Naive B cell (primary cell): ENCODE results near the gene PEAK3. TPM values are rescaled to one million over a fixed set of nuclear protein-coding genes. Genes with fewer than 3 reads are reported as not detected.

Experiments used
- ATAC-seq, 2 donors: fragments of 150-1000 bp; cut with Tn5 transposase; 2 replicates each; pipeline ENCODE4 v1.10.0; 2021; ENCODE audit warnings: low read depth in 2 of 2, mild to moderate bottlenecking in 2 of 2, moderate library complexity in 2 of 2
- DNase-seq: peaks from one replicate; pipeline ENCODE4 v3.0.0; 2022
- H3K27ac Mint-ChIP-seq, 6 donors: one replicate each; pipeline ENCODE4 v1.8.0; 2020 to 2022; ENCODE audit warnings: mild to moderate bottlenecking in 6 of 6, mixed read lengths in 6 of 6, moderate library complexity in 5 of 6, inconsistent platforms in 2 of 6
- H3K27me3 Mint-ChIP-seq, 3 donors: one replicate each; pipeline ENCODE4 v1.8.0; 2021 to 2022; ENCODE audit warnings: mixed read lengths in 3 of 3, mild to moderate bottlenecking in 1 of 3
- H3K36me3 Mint-ChIP-seq, 2 donors: one replicate each; pipeline ENCODE4 v1.8.0; 2020 to 2022; ENCODE audit warnings: mixed read lengths in 2 of 2, inconsistent platforms in 1 of 2, mild to moderate bottlenecking in 1 of 2
- H3K4me1 Mint-ChIP-seq, 3 donors: one replicate each; pipeline ENCODE4 v1.8.0; 2020 to 2022; ENCODE audit warnings: mixed read lengths in 3 of 3, inconsistent platforms in 1 of 3, mild to moderate bottlenecking in 1 of 3, moderate library complexity in 1 of 3
- H3K4me3 Mint-ChIP-seq, 8 donors: one replicate each; pipeline ENCODE4 v1.8.0; 2020 to 2022; ENCODE audit warnings: mild to moderate bottlenecking in 8 of 8, mixed read lengths in 8 of 8, moderate library complexity in 8 of 8, inconsistent platforms in 2 of 8
- H3K9me3 Mint-ChIP-seq, 7 donors: one replicate each; pipeline ENCODE4 v1.8.0; 2020 to 2022; ENCODE audit warnings: mixed read lengths in 7 of 7, mild to moderate bottlenecking in 5 of 7, inconsistent platforms in 2 of 7, moderate library complexity in 1 of 7
- polyA plus RNA-seq, 6 donors: library from polyadenylated mRNA; unstranded; fragments of 300-500 nt; fragmentation: Illumina TruSeq; gene quantifications; one replicate each; pipeline ENCODE4 v1.2.3, GENCODE V29; 2021; ENCODE audit warnings: low read depth in 6 of 6

PEAK3 gene
- polyA plus RNA-seq, 6 donors from 2014 or later: 0.30 to 1.0 (median 0.49) TPM; not detected in 1

DNA sequence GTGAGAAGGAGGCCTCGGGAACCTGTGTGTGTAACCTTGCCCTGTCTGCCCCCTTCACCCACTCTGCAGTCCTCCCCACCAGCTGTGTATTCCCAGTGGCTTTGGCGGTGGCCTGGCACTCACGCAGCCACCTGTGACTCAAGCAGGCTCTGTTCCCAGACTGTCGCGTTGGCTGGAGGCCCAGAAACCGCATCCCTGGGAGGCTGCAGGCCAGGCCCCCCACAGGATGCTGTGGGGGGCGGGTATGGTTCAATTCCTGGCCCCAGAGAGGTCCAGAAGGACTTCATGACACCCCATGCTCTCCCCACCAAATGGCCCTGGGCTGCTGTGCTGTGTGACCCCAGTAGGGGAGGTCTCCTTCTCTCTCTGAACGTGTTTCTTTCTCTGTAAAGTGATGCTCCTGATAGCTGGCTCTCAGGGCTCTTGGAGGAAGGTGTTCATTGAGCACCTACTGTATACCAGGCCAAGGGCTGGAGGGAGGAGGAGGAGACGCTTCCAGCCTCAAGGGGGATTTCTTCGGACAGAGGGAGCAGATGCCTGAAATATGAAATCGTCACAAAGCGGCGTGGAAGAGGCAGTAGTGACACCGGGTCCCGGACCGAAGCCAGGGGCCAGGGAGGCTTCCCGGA is 27.9 kb upstream of the PEAK3 start:
- H3K9me3 Mint-ChIP-seq: peaks cover 0 to 4% (median 2%) of the 10 kb centered on the region in 7 donors
- H3K36me3 Mint-ChIP-seq: peaks cover 0 to 2% of the 10 kb centered on the region in 2 donors

DNA sequence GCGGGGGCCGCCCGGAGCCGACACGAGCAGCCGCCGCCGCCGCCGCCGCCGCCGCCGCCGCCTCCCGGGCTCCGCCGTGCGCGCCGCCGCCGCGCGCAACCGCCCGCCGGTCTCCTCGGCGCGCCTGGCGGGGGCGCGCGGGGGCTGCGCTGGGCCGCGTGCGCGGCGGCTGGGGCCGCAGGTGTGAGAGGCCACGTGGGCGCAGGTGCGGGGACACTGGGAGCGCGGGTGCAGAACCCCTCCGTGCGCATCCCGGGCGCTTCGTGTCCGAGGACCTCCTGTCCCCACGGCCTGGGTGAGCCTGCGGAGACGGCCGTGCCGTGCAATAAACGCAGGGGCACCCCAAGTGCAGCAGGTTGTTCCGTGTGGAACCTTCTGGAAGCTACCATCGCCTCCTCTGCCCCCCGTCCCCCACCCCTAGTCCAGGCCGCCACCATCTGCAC is 26.2 kb upstream of the PEAK3 start, which contains the start of gene LINGO3:
Gene LINGO3, minus strand, starts transcription at position 41 of the 443 bp plus-strand sequence. CDS start 16,378 bp downstream, outside the sequence.
- Mint-ChIP-seq H3K36me3 (no peaks in the 10 kb centered on the region), H3K27me3 (peaks cover 8 to 37% (median 17%) of the 10 kb centered on the region in 3 donors), H3K4me3 (peak within 1 kb of the TSS; percentile 78 to 91 (median 82)), H3K9me3 (peaks cover 0 to 2% (median 0%) of the 10 kb centered on the region in 7 donors), H3K4me1 (peaks cover 29 to 51% (median 47%) of the 10 kb centered on the region in 3 donors), H3K27ac (peak within 1 kb of the TSS in 5 of 6 donors; percentile 57 to 92 (median 82))
- ATAC-seq: peak; percentile 41 to 55
- no peak for DNase-seq

More for the DNA sequence above, 27.9 kb upstream of the PEAK3 start:
- Mint-ChIP-seq H3K4me1 (peaks cover 20 to 42% (median 32%) of the 10 kb centered on the region in 3 donors), H3K27me3 (peaks cover 8 to 38% (median 17%) of the 10 kb centered on the region in 3 donors), H3K4me3 (peak overlapping the region in 4 of 8 donors; percentile 9 to 83 (median 62)), H3K27ac (peak overlapping the region in 2 of 6 donors; percentile 74 to 76)
- DNase-seq (no peak), ATAC-seq (no peak)

DNA sequence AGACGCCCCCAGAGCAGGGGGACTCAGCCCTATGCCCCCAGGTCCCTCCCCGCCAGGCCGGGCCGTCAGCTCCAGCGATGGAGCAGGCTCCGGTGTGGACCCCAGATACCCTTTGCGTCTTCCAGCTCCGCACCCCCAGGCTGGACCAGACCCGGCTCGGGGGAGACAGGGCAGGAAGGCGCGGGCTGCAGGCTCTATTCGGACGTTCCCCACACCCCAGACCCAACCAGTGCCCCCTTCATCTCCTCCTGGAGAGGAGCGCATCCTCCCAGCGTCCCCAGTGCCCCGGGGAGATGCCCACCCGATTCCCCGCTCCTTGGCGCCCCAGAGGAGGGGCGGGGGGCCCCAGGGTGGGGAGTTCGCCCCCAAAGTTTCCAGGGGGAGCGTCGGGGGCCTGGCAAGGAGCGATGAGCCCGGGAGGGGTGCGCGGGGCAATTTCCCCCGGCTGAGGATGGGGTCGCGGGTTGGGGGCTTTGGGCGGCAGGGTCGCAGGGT is 25.6 kb upstream of the PEAK3 start:
- H3K4me3 Mint-ChIP-seq: peak overlapping the region in 7 of 8 donors; percentile 32 to 83 (median 47)
- ATAC-seq (no peak), DNase-seq (no peak)
- peaks cover 0 to 2% (median 0%) of the 10 kb centered on the region in 7 donors for H3K9me3 Mint-ChIP-seq
- H3K4me1 Mint-ChIP-seq: peaks cover 31 to 52% (median 49%) of the 10 kb centered on the region in 3 donors
- H3K36me3 Mint-ChIP-seq: no peaks in the 10 kb centered on the region
- H3K27ac Mint-ChIP-seq: peak overlapping the region in 1 of 6 donors; percentile 76
- H3K27me3 Mint-ChIP-seq: peaks cover 8 to 33% (median 17%) of the 10 kb centered on the region in 3 donors

DNA sequence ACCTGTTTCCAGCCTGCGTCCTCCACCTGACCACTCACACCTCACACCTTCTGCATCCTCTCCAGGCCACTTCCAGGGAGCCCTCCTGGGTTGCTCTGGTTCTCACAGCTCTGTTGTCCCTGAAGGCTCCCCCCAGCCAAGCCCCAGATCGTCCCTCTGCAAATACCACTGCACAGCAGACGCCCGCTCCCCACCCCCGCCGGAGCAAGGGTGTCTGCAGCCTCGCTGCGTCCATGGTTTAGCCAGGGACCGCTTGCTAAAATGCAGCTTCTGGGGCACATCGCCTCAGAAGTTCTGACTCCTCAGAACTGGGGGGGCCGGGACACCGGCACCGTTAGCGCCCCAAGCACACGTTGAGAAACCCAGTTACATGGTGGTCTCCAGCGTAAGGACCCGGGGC is 25.0 kb upstream of the PEAK3 start:
- Mint-ChIP-seq H3K4me1 (peaks cover 31 to 53% (median 50%) of the 10 kb centered on the region in 3 donors), H3K4me3 (peak overlapping the region; percentile 35 to 83 (median 53)), H3K27me3 (peaks cover 8 to 33% (median 17%) of the 10 kb centered on the region in 3 donors), H3K27ac (peak overlapping the region in 4 of 6 donors; percentile 63 to 88 (median 82)), H3K36me3 (no peaks in the 10 kb centered on the region), H3K9me3 (peaks cover 0 to 2% (median 0%) of the 10 kb centered on the region in 7 donors)
- ATAC-seq: no peak
- no peak for DNase-seq

DNA sequence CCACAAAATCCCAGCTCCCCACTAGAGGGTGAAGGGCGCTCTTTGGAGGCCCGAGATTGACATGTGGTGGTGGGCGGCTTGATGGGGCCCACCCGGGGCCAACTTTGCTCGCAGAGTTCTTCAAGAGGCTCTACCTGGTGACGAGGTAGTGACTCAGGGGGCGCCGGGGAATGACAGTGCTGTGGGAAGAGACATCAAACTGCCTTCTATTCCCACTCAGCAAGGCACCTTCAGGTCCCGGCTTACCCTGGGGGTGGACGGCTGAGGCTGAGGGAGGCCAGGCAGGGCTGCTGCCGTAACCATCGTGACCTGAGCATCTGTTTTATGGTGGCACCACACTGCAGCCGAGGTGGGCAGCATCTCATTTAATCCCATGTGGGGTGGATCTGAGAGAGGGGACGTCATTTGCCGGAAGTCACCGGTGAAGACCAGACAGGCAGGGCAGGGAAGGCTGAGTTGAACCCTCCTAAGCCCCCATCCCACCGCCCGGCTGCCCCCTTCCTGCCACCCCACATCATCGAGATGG is 24.4 kb upstream of the PEAK3 start:
- H3K4me1 Mint-ChIP-seq: peaks cover 33 to 56% (median 54%) of the 10 kb centered on the region in 3 donors
- peak overlapping the region in 5 of 6 donors; percentile 39 to 96 (median 83) for H3K27ac Mint-ChIP-seq
- DNase-seq (no peak), ATAC-seq (no peak)
- peaks cover 8 to 33% (median 17%) of the 10 kb centered on the region in 3 donors for H3K27me3 Mint-ChIP-seq
- H3K4me3 Mint-ChIP-seq: peak overlapping the region in 7 of 8 donors; percentile 35 to 83 (median 65)
- H3K9me3 Mint-ChIP-seq: peaks cover 0 to 2% (median 0%) of the 10 kb centered on the region in 7 donors
- H3K36me3 Mint-ChIP-seq: no peaks in the 10 kb centered on the region

DNA sequence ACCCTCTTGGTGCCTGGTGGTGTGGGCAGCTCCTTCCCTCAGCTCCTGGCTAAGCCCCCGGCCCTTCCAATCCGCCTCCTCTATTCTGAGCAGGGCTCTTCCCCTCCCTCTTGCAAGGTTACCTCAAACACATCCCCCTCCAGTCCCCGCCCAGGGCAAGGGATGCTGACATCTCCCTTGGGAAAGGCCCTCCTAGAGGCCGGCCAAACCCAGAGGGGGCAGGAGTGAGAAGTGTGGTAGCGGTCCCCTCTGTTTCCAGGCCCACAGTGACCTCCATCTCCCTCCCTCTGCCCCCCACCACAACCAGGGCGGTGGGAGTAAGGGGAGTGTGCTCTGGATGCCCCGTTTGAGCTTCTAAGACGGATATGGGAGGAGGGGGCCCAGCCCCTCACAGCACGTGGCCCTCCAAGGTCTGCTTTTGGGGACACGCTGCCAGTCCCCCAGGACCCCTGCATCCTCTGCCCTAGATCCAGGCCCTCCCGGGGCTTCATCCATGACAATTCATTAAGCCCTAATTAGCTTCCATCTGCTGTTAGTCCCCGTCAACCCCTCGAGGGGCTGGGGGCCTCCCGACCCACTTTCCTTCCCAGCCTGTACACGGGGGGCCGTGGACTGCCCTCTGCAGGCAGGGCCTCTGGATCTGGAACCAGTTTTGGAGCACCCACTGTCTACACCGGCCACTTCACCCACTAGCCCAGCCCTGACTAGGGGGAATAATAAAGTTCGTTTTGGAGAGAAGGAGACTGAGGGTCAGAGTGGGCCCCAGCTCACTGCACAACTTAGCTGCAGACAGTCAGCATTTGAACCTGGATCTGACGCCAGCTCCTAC is 23.7 kb upstream of the PEAK3 start:
- Mint-ChIP-seq H3K27ac (peak overlapping the region in 3 of 6 donors; percentile 39 to 96 (median 73)), H3K9me3 (peaks cover 0 to 2% (median 0%) of the 10 kb centered on the region in 7 donors), H3K36me3 (no peaks in the 10 kb centered on the region), H3K27me3 (peaks cover 8 to 31% (median 17%) of the 10 kb centered on the region in 3 donors), H3K4me3 (peak overlapping the region in 6 of 8 donors; percentile 20 to 83 (median 66)), H3K4me1 (peaks cover 39 to 63% (median 61%) of the 10 kb centered on the region in 3 donors)
- DNase-seq: no peak
- no peak for ATAC-seq

DNA sequence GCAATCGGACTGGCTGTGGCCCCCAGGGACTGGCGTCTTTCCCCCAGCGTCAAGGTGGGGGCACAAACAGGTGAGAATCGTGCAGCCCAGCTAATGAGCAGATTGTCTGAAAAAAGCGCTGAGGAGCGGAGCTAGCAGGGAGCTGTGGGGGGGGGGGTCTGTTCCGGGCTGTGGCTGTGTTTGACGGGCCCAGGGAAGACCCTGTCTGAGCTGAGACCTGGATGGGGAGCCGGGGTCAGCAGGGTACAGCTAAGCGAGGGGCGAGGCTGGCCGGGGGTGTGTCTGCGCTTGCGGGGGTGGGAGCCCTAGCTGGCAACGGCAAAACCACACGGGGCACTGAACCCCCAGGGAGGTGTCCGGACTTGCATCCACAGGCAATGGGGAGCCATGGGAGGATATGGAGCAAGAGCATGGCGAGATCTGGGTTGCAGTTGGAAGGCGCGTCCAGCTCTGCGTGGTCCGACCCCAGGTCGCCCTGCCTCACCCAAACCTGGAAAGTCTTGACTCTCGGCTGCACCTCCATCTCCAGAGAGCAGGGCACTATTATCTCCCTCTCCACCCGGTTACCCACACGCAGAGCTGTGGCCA is 21.3 kb upstream of the PEAK3 start:
- peaks cover 38 to 71% (median 58%) of the 10 kb centered on the region in 3 donors for H3K4me1 Mint-ChIP-seq
- H3K36me3 Mint-ChIP-seq: no peaks in the 10 kb centered on the region
- peaks cover 0 to 10% (median 0%) of the 10 kb centered on the region in 3 donors for H3K27me3 Mint-ChIP-seq
- H3K27ac Mint-ChIP-seq: peak overlapping the region; percentile 79 to 96 (median 95)
- H3K9me3 Mint-ChIP-seq: peaks cover 0 to 2% (median 0%) of the 10 kb centered on the region in 7 donors
- DNase-seq (no peak), ATAC-seq (peak; percentile 3 to 9)
- H3K4me3 Mint-ChIP-seq: peak overlapping the region; percentile 80 to 92 (median 88)

DNA sequence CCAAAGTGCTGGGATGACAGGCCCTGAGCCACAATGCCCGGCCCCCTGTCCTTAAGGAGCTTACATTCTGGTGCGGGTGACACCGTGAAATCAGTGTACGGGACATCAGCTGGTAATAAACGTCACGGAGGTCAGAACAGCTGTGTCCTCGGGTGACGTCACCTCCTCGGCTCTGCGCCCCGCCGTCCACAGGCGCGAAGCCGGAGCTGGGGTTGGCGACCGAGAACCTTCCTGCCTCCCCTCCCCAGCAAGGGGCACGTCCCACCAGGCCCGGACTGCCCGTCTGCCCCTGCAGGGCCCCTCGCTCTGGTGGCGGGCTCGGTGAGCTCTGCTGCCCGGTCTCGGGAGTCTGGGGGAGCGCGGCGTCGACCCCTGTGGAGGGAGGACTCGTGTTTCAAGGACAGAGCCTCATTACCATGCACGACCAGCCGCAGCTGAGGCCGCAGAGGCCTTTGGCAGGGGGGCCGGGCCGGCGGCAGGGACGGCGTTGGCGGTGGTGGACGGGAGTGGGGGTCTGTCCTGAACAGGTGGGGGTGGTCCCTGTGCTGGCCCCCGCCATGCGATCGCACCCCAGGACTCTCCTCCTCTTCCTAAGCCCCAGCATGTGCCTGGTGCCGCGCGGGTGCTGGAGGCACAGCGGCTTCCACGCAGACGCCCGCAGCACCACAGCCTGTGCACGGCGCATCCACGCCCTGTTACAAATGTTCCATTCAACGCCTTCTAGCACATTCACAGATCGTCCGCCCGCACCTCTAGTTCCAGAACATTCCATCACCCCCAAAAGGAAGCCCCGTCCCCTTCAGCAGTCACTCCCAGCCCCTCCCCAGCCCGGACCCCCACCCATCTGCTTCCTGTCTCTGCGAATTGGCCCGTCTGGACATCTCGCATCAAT is 20.6 kb upstream of the PEAK3 start:
- peaks cover 36 to 77% (median 59%) of the 10 kb centered on the region in 3 donors for H3K4me1 Mint-ChIP-seq
- no peaks in the 10 kb centered on the region for H3K36me3 Mint-ChIP-seq
- H3K27me3 Mint-ChIP-seq: peaks cover 0 to 10% (median 0%) of the 10 kb centered on the region in 3 donors
- ATAC-seq: peak; percentile 69 to 71
- peak overlapping the region; percentile 80 to 92 (median 88) for H3K4me3 Mint-ChIP-seq
- peaks cover 0 to 2% (median 0%) of the 10 kb centered on the region in 7 donors for H3K9me3 Mint-ChIP-seq
- peak overlapping the region; percentile 92 to 98 (median 96) for H3K27ac Mint-ChIP-seq
- DNase-seq: peak; percentile 72

DNA sequence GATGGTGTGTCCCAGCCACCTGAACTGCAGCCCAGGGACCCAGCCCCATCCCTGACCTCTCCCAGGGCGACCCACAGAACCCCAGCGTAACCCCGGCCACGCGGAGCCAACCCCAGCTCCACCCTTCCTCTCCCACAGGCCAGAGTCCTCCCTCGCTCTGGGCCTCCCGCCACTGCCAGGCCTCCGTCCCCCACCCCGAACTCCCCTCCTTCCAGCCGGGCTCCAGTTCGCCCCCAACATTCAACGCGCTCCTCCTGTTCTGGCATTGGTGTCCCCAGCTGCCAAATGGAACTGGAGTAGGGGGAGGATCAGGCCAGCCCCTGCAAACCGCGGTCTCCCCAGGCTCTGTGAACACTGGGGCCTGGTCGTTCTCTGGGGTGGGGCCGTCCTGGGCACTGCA is 18.6 kb upstream of the PEAK3 start:
- Mint-ChIP-seq H3K36me3 (no peaks in the 10 kb centered on the region), H3K9me3 (no peaks in the 10 kb centered on the region), H3K27me3 (no peaks in the 10 kb centered on the region), H3K4me1 (peaks cover 35 to 77% (median 47%) of the 10 kb centered on the region in 3 donors), H3K27ac (peak overlapping the region in 4 of 6 donors; percentile 49 to 96 (median 90)), H3K4me3 (peak overlapping the region in 4 of 8 donors; percentile 15 to 50 (median 38))
- DNase-seq (no peak), ATAC-seq (no peak)

DNA sequence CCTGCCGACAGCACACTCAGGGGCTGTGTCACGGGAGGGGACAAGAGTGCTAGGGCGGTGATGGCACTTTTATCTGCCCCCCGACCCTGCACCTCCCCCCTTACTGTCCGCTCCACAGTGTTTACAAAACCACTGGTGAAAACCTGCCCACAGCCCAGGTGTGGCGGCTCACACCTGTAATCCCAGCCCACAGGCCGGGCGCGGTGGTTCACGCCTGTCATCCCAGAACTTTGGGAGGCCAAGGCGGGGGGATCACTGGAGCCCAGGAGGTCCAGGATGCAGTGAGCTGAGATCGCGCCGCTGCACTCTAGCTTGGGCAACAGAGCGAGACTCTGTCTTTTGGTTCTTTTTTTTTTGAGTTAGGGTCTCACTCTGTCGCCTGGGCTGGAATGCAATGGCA is 14.2 kb upstream of the PEAK3 start:
- peak overlapping the region in 3 of 6 donors; percentile 76 to 91 (median 87) for H3K27ac Mint-ChIP-seq
- H3K4me1 Mint-ChIP-seq: peaks cover 34 to 75% (median 50%) of the 10 kb centered on the region in 3 donors

DNA sequence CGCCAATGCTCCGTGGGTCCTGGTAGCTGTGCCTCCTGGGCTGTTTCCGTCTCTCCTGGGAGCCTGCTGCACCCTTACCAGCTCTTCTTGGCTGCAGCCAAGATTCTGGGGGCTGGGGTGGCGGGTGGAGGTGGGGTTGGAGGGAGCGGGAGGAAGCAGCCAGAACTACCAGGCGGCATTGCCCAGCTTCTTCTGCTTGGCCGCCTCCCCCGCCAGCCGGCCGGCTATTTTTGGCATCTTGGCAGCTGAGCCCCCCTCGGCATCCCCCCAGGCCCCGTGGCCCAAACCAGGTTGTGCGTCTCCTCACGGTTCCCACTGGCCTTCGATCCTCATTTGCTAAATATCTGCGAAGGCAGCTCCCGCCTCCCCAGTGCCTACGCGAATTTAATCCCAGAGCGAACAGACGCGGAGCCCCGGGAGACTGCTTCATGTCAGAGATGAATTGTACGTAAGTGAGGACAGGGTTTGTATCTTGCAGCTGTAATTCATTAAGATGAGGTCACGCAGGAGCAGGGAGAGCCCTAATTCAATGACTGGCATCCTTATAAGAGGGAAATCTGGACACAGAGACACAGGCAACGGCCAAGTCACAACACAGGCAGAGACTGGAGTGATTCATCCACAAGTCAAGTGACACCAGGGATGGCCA is 12.8 kb upstream of the PEAK3 start:
- ATAC-seq (no peak), DNase-seq (no peak)
- peaks cover 24 to 63% (median 42%) of the 10 kb centered on the region in 3 donors for H3K4me1 Mint-ChIP-seq
- H3K4me3 Mint-ChIP-seq: peak overlapping the region; percentile 49 to 89 (median 82)
- H3K9me3 Mint-ChIP-seq: no peaks in the 10 kb centered on the region
- H3K27me3 Mint-ChIP-seq: no peaks in the 10 kb centered on the region
- no peaks in the 10 kb centered on the region for H3K36me3 Mint-ChIP-seq
- peak overlapping the region in 5 of 6 donors; percentile 51 to 91 (median 78) for H3K27ac Mint-ChIP-seq

More for the DNA sequence above, 14.2 kb upstream of the PEAK3 start:
- Mint-ChIP-seq H3K36me3 (no peaks in the 10 kb centered on the region), H3K27me3 (no peaks in the 10 kb centered on the region), H3K9me3 (no peaks in the 10 kb centered on the region), H3K4me3 (peak overlapping the region in 3 of 8 donors; percentile 56 to 81 (median 62))
- ATAC-seq (no peak), DNase-seq (no peak)
